ENCODE results near the gene PHF21B. TPM values are rescaled to one million over a fixed set of nuclear protein-coding genes. Genes with fewer than 3 reads are reported as not detected.

The PHF21B gene
- polyA plus RNA-seq, 1 donor (not counting 4 experiments of a cell fraction or from before 2014, with no cell fraction given): not detected

GRCh38 chr22:44942979-44943700 lies 66.7 kb downstream of the PHF21B start:
- Histone ChIP-seq H3K9ac (ENCODE audit: control insufficient read depth, extremely low read depth, insufficient read depth, low read length) (no peak overlapping the region), H3K36me3 (ENCODE audit: control insufficient read depth in 2 of 2, extremely low read depth in 1 of 2, insufficient read depth in 2 of 2, low read length in 2 of 2) (no peaks in the 10 kb centered on the region), H3K9me1 (ENCODE audit: control insufficient read depth, extremely low read depth, insufficient read depth, low read length) (no peaks in the 10 kb centered on the region), H2AFZ (ENCODE audit: control insufficient read depth, low read length) (no peak overlapping the region), H3K4me1 (ENCODE audit: control insufficient read depth, extremely low read depth, insufficient read depth, low read length) (no peaks in the 10 kb centered on the region), H4K20me1 (ENCODE audit: control insufficient read depth, extremely low read depth, insufficient read depth, low read length) (no peaks in the 10 kb centered on the region), H3K4me3 (ENCODE audit: control insufficient read depth in 2 of 3, extremely low read depth in 1 of 3, insufficient read depth in 2 of 3, low read depth in 1 of 3, low read length in 3 of 3) (no peak overlapping the region), H3K4me2 (ENCODE audit: control insufficient read depth, extremely low read depth, insufficient read depth, low read depth, low read length) (no peak overlapping the region), H3K27ac (ENCODE audit: control insufficient read depth, insufficient read depth, low read length) (no peak overlapping the region), H3K9me3 (ENCODE audit: control insufficient read depth, low read depth, low read length) (no peaks in the 10 kb centered on the region), H3K79me2 (ENCODE audit: control insufficient read depth, insufficient read depth, low read length) (no peaks in the 10 kb centered on the region), H3K27me3 (ENCODE audit: control insufficient read depth, extremely low read depth, insufficient read depth, low read length) (peaks cover 45% of the 10 kb centered on the region)
- TF ChIP-seq CTCF (optimal IDR thresholded peaks at IDR 0.05 in 1 of 3, IDR thresholded peaks at IDR 0.05 in 1 of 3, conservative IDR thresholded peaks at IDR 0.05 in 1 of 3; ENCODE audit: extremely low read depth in 1 of 3, insufficient read depth in 2 of 3, low read length in 3 of 3): no peak
- no peak for TF ChIP-seq EZH2 (IDR thresholded peaks at IDR 0.05; ENCODE audit: low read length)
- dilution Hi-C loops (cut with MboI; ENCODE audit: extremely low pct_ligation_motif_present, low sequenced_read_pairs): no loop called here
- DNase-seq (ENCODE audit: low read depth, low spot score) (no peak), FAIRE-seq (no peak)

- no peak overlapping the region for H2AFZ ChIP-seq (ENCODE audit: control insufficient read depth, low read length)
- dilution Hi-C loops (cut with MboI; ENCODE audit: extremely low pct_ligation_motif_present, low sequenced_read_pairs): no loop called here
- H4K20me1 ChIP-seq (ENCODE audit: control insufficient read depth, extremely low read depth, insufficient read depth, low read length): no peaks in the 10 kb centered on the region
- no peak overlapping the region for H3K9ac ChIP-seq (ENCODE audit: control insufficient read depth, extremely low read depth, insufficient read depth, low read length)
- no peak for DNase-seq (ENCODE audit: low read depth, low spot score)
- no peak overlapping the region for H3K27ac ChIP-seq (ENCODE audit: control insufficient read depth, insufficient read depth, low read length)
- no peaks in the 10 kb centered on the region for H3K4me1 ChIP-seq (ENCODE audit: control insufficient read depth, extremely low read depth, insufficient read depth, low read length)
- FAIRE-seq: no peak
- no peaks in the 10 kb centered on the region for H3K79me2 ChIP-seq (ENCODE audit: control insufficient read depth, insufficient read depth, low read length)
- no peak for TF ChIP-seq EZH2 (IDR thresholded peaks at IDR 0.05; ENCODE audit: low read length)
- no peaks in the 10 kb centered on the region for H3K9me3 ChIP-seq (ENCODE audit: control insufficient read depth, low read depth, low read length)
- H3K4me2 ChIP-seq (ENCODE audit: control insufficient read depth, extremely low read depth, insufficient read depth, low read depth, low read length): no peak overlapping the region
- peaks cover 45% of the 10 kb centered on the region for H3K27me3 ChIP-seq (ENCODE audit: control insufficient read depth, extremely low read depth, insufficient read depth, low read length)
- no peaks in the 10 kb centered on the region for H3K9me1 ChIP-seq (ENCODE audit: control insufficient read depth, extremely low read depth, insufficient read depth, low read length)
- no peaks in the 10 kb centered on the region for H3K36me3 ChIP-seq (ENCODE audit: control insufficient read depth in 2 of 2, extremely low read depth in 1 of 2, insufficient read depth in 2 of 2, low read length in 2 of 2)
- no peak overlapping the region for H3K4me3 ChIP-seq (ENCODE audit: control insufficient read depth in 2 of 3, extremely low read depth in 1 of 3, insufficient read depth in 2 of 3, low read depth in 1 of 3, low read length in 3 of 3)
These were observed 67.7 kb downstream of the PHF21B start for GRCh38 chr22:44942056-44942455.

GRCh38 chr22:44941207-44941606 lies 68.6 kb downstream of the PHF21B start:
- H3K4me3 ChIP-seq (ENCODE audit: control insufficient read depth in 2 of 3, extremely low read depth in 1 of 3, insufficient read depth in 2 of 3, low read depth in 1 of 3, low read length in 3 of 3): no peak overlapping the region

More at GRCh38 chr22:44941207-44941606, 68.6 kb downstream of the PHF21B start:
- H2AFZ ChIP-seq (ENCODE audit: control insufficient read depth, low read length): no peak overlapping the region
- H3K9me3 ChIP-seq (ENCODE audit: control insufficient read depth, low read depth, low read length): no peaks in the 10 kb centered on the region
- H3K9me1 ChIP-seq (ENCODE audit: control insufficient read depth, extremely low read depth, insufficient read depth, low read length): no peaks in the 10 kb centered on the region
- no peaks in the 10 kb centered on the region for H3K36me3 ChIP-seq (ENCODE audit: control insufficient read depth in 2 of 2, extremely low read depth in 1 of 2, insufficient read depth in 2 of 2, low read length in 2 of 2)
- H3K27me3 ChIP-seq (ENCODE audit: control insufficient read depth, extremely low read depth, insufficient read depth, low read length): peaks cover 45% of the 10 kb centered on the region
- dilution Hi-C loops (cut with MboI; ENCODE audit: extremely low pct_ligation_motif_present, low sequenced_read_pairs): no loop called here
- H3K27ac ChIP-seq (ENCODE audit: control insufficient read depth, insufficient read depth, low read length): no peak overlapping the region
- FAIRE-seq (no peak), DNase-seq (ENCODE audit: low read depth, low spot score) (no peak)
- H3K4me2 ChIP-seq (ENCODE audit: control insufficient read depth, extremely low read depth, insufficient read depth, low read depth, low read length): no peak overlapping the region
- no peak for TF ChIP-seq CTCF (optimal IDR thresholded peaks at IDR 0.05 in 1 of 3, IDR thresholded peaks at IDR 0.05 in 1 of 3, conservative IDR thresholded peaks at IDR 0.05 in 1 of 3; ENCODE audit: extremely low read depth in 1 of 3, insufficient read depth in 2 of 3, low read length in 3 of 3)
- no peak for TF ChIP-seq EZH2 (IDR thresholded peaks at IDR 0.05; ENCODE audit: low read length)
- H3K9ac ChIP-seq (ENCODE audit: control insufficient read depth, extremely low read depth, insufficient read depth, low read length): no peak overlapping the region
- H3K79me2 ChIP-seq (ENCODE audit: control insufficient read depth, insufficient read depth, low read length): no peaks in the 10 kb centered on the region
- H4K20me1 ChIP-seq (ENCODE audit: control insufficient read depth, extremely low read depth, insufficient read depth, low read length): no peaks in the 10 kb centered on the region
- no peaks in the 10 kb centered on the region for H3K4me1 ChIP-seq (ENCODE audit: control insufficient read depth, extremely low read depth, insufficient read depth, low read length)

All from keratinocyte (primary cell).